ENCODE data around the gene THG1L. TPM values are rescaled to one million over a fixed set of nuclear protein-coding genes. Genes with fewer than 3 reads are reported as not detected.

THG1L gene
- total and polyA plus RNA-seq, 10 of the 15 experiments (the other 5 are each of a cell fraction or from before 2014, with no cell fraction given), result 24.8 to 58.0 (median 34.5) TPM

DNA sequence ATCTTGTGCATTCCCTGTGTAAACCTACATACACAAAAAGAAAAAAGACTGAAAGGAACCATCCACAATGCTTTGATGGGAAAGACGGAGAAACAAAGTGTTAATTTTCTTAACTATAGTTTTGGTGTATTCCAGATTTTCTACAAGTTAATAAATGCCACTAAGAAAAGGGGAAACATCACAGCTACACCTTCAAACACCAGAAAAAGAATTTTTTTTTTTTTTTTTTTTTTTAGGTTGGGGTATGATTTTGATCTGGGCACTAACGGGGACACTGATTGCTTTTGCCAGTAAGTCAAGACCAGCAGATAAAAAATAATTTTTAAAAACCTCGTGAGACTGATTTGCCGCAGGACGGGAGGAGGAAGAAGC, 334 bp upstream of the THG1L start:
- 18% methylated on average over 5 of the region's 5 CpGs for WGBS (ENCODE audit: insufficient coverage, insufficient replicate concordance, low lambda C conversion rate, missing lambda C conversion rate)
- H3K4me1 ChIP-seq (ENCODE audit: control insufficient read depth, insufficient read depth, low read length), result peaks cover 21% of the 10 kb centered on the region
- no peak for ATAC-seq
- FAIRE-seq, result no peak
- in situ Hi-C loops (cut with MboI), result no loop called here
- peak overlapping the region; percentile 92 for H3K27ac ChIP-seq (ENCODE audit: control insufficient read depth, insufficient read depth)
- H3K27me3 ChIP-seq (replicated peaks in 1 of 2; ENCODE audit: control insufficient read depth in 2 of 2, insufficient read depth in 2 of 2, low read length in 1 of 2), result no peaks in the 10 kb centered on the region
- peaks cover 6% of the 10 kb centered on the region for H3K79me2 ChIP-seq (ENCODE audit: control insufficient read depth, insufficient read depth, low read length)
- H3K4me2 ChIP-seq (ENCODE audit: control insufficient read depth, insufficient read depth), result peak overlapping the region; percentile 93
- H2AFZ ChIP-seq (ENCODE audit: control insufficient read depth, low read depth, low read length), result peak overlapping the region; percentile 98; the same call in 1 of the 2 replicates
- H3K4me3 ChIP-seq, result peak overlapping the region; percentile 85
- ChIA-PET RAD21 (ENCODE audit: unreplicated experiment) (interaction anchor here (0.5 to 3.5 kb wide), 13 partner anchors 9 to 442 kb away, joined by 3 to 13 read pairs (median 4); partner anchors contain the start of gene LSM11), CTCF (interaction anchor here (0.7 to 6.0 kb wide), 15 partner anchors 7 to 403 kb away, joined by 3 to 66 read pairs (median 4); partner anchors contain the start of genes C5orf52, LSM11 and SOX30), SMC1A (ENCODE audit: uncharacterized antibody, unreplicated experiment) (interaction anchor here (0.6 to 4.0 kb wide), 14 partner anchors 8 to 1726 kb away, joined by 3 to 23 read pairs (median 4); partner anchors contain the start of genes C5orf52 and LSM11), POLR2A (interaction anchor here (0.6 to 3.2 kb wide), 7 partner anchors 13 to 1557 kb away, joined by 3 to 17 read pairs (median 3); partner anchors contain the start of gene LSM11)
- peaks cover 0 to 1% of the 10 kb centered on the region in 2 experiments; a peak in 2 of 4 replicates for H3K36me3 ChIP-seq (ENCODE audit: control insufficient read depth in 2 of 2, insufficient read depth in 2 of 2, low read length in 1 of 2)
- peak overlapping the region; percentile 78 for H3K9ac ChIP-seq (ENCODE audit: control insufficient read depth, insufficient read depth, low read length)
- no peak for DNase-seq (ENCODE audit: low read depth, low spot score)
- BruUV-seq (replicated peaks), result TSS peak; percentile 85
- TF ChIP-seq IRF4 (IDR thresholded peaks at IDR 0.05; ENCODE audit: low read depth, low read length) (no peak), POLR2AphosphoS2 (IDR thresholded peaks at IDR 0.05; ENCODE audit: low read depth, low read length) (no peak), CHD2 (IDR thresholded peaks at IDR 0.05; ENCODE audit: borderline replicate concordance, low read depth, low read length) (0 out of 2 replicates have a peak, but pooled peaks have one; percentile 2), ZNF384 (IDR thresholded peaks at IDR 0.05; ENCODE audit: borderline replicate concordance, low read depth, low read length) (peak; percentile 41; the same call in 1 of the 2 replicates), RAD51 (IDR thresholded peaks at IDR 0.05) (no peak)
- no peaks in the 10 kb centered on the region for H4K20me1 ChIP-seq (ENCODE audit: control insufficient read depth, insufficient read depth)
- H3K9me3 ChIP-seq (replicated peaks; ENCODE audit: control insufficient read depth, insufficient read depth, low read length), result no peaks in the 10 kb centered on the region
- intact Hi-C loops (cut with micrococcal nuclease; ENCODE audit: unreplicated experiment), result loop anchor here (5.0 kb wide), 2 partner anchors 159 to 229 kb away; no protein-coding TSS in a partner anchor

DNA sequence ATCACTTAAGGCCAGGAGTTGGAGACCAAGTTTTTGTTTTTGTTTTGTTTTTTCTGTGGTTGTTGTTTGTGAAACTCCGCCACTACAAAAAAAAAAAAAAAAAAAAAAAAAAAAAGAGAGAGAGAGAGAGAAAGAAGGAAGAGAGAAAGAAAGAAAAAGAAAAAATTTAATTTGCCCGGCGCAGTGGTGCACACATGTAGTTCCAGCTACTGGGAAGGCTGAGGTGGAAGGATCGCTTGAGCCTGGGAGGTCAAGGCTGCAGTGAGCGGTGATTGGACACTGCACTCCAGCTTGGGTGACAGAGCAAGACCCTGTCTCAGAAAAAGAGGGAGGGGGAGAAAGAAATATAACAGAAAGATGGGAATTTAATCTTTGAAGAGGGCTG, 902 bp downstream of the THG1L start:
- POLR2A ChIA-PET, result interaction anchor here (0.6 to 3.2 kb wide), 6 partner anchors 11 to 308 kb away, joined by 3 to 17 read pairs (median 4); partner anchors contain the start of gene LSM11
- H4K20me1 ChIP-seq (ENCODE audit: control insufficient read depth, insufficient read depth), result no peaks in the 10 kb centered on the region
- intact Hi-C loops (cut with micrococcal nuclease; ENCODE audit: unreplicated experiment), result loop anchor here (5.0 kb wide), 2 partner anchors 160 to 230 kb away; no protein-coding TSS in a partner anchor
- no peak for ATAC-seq
- no peak for DNase-seq (ENCODE audit: low read depth, low spot score)
- H3K27ac ChIP-seq (ENCODE audit: control insufficient read depth, insufficient read depth), result no peak overlapping the region
- WGBS (ENCODE audit: insufficient coverage, insufficient replicate concordance, low lambda C conversion rate, missing lambda C conversion rate), result 93% methylated on average over 4 of the region's 5 CpGs
- H3K9ac ChIP-seq (ENCODE audit: control insufficient read depth, insufficient read depth, low read length), result no peak overlapping the region
- FAIRE-seq, result no peak
- no peaks in the 10 kb centered on the region for H3K9me3 ChIP-seq (replicated peaks; ENCODE audit: control insufficient read depth, insufficient read depth, low read length)
- H3K79me2 ChIP-seq (ENCODE audit: control insufficient read depth, insufficient read depth, low read length), result peaks cover 6% of the 10 kb centered on the region
- no peak overlapping the region for H2AFZ ChIP-seq (ENCODE audit: control insufficient read depth, low read depth, low read length)
- peaks cover 0 to 1% of the 10 kb centered on the region in 2 experiments; a peak in 2 of 4 replicates for H3K36me3 ChIP-seq (ENCODE audit: control insufficient read depth in 2 of 2, insufficient read depth in 2 of 2, low read length in 1 of 2)
- in situ Hi-C loops (cut with MboI), result no loop called here
- RAD21 ChIA-PET (ENCODE audit: unreplicated experiment), result interaction anchor here (0.9 to 3.5 kb wide), 8 partner anchors 11 to 404 kb away, joined by 3 to 13 read pairs (median 6); partner anchors contain the start of gene LSM11
- peak overlapping the region; percentile 93 for H3K4me2 ChIP-seq (ENCODE audit: control insufficient read depth, insufficient read depth)
- H3K27me3 ChIP-seq (replicated peaks in 1 of 2; ENCODE audit: control insufficient read depth in 2 of 2, insufficient read depth in 2 of 2, low read length in 1 of 2), result no peaks in the 10 kb centered on the region
- no TSS peak for BruUV-seq (replicated peaks)
- H3K4me3 ChIP-seq, result peak overlapping the region; percentile 85
- H3K4me1 ChIP-seq (ENCODE audit: control insufficient read depth, insufficient read depth, low read length), result peaks cover 21% of the 10 kb centered on the region
- CTCF ChIA-PET, result interaction anchor here (0.7 to 6.0 kb wide), 9 partner anchors 10 to 404 kb away, joined by 3 to 66 read pairs (median 4); partner anchors contain the start of genes C5orf52 and LSM11
- SMC1A ChIA-PET (ENCODE audit: uncharacterized antibody, unreplicated experiment), result interaction anchor here (0.6 to 4.0 kb wide), 7 partner anchors 10 to 300 kb away, joined by 3 to 23 read pairs (median 3); no protein-coding TSS in a partner anchor
- TF ChIP-seq MYB (IDR thresholded peaks at IDR 0.05; ENCODE audit: borderline replicate concordance, low read depth, low read length) (no peak), RBBP5 (conservative IDR thresholded peaks at IDR 0.05) (no peak), STAT1 (conservative IDR thresholded peaks at IDR 0.05) (no peak), SREBF1 (IDR thresholded peaks at IDR 0.05; ENCODE audit: low read length) (no peak), ESRRA (IDR thresholded peaks at IDR 0.05; ENCODE audit: low read length) (no peak)
- TF ChIP-seq, protein P1, sequence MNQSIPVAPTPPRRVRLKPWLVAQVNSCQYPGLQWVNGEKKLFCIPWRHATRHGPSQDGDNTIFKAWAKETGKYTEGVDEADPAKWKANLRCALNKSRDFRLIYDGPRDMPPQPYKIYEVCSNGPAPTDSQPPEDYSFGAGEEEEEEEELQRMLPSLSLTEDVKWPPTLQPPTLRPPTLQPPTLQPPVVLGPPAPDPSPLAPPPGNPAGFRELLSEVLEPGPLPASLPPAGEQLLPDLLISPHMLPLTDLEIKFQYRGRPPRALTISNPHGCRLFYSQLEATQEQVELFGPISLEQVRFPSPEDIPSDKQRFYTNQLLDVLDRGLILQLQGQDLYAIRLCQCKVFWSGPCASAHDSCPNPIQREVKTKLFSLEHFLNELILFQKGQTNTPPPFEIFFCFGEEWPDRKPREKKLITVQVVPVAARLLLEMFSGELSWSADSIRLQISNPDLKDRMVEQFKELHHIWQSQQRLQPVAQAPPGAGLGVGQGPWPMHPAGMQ (IDR thresholded peaks at IDR 0.05; ENCODE audit: borderline replicate concordance), result no peak
- TF ChIP-seq, protein P2, sequence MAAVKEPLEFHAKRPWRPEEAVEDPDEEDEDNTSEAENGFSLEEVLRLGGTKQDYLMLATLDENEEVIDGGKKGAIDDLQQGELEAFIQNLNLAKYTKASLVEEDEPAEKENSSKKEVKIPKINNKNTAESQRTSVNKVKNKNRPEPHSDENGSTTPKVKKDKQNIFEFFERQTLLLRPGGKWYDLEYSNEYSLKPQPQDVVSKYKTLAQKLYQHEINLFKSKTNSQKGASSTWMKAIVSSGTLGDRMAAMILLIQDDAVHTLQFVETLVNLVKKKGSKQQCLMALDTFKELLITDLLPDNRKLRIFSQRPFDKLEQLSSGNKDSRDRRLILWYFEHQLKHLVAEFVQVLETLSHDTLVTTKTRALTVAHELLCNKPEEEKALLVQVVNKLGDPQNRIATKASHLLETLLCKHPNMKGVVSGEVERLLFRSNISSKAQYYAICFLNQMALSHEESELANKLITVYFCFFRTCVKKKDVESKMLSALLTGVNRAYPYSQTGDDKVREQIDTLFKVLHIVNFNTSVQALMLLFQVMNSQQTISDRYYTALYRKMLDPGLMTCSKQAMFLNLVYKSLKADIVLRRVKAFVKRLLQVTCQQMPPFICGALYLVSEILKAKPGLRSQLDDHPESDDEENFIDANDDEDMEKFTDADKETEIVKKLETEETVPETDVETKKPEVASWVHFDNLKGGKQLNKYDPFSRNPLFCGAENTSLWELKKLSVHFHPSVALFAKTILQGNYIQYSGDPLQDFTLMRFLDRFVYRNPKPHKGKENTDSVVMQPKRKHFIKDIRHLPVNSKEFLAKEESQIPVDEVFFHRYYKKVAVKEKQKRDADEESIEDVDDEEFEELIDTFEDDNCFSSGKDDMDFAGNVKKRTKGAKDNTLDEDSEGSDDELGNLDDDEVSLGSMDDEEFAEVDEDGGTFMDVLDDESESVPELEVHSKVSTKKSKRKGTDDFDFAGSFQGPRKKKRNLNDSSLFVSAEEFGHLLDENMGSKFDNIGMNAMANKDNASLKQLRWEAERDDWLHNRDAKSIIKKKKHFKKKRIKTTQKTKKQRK (IDR thresholded peaks at IDR 0.05; ENCODE audit: low read depth, low read length), result no peak

Data from GM12878 (cell line).